GM21528 (cell line): ENCODE measurements around the gene NDUFB11.

Experiments used
- ATAC-seq: cut with Tn5 transposase; IDR thresholded peaks from one replicate; pipeline ENCODE4 v1.9.1; 2021; ENCODE audit warnings: mild to moderate bottlenecking, moderate library complexity; ENCODE audit not compliant: unreplicated experiment, low FRiP score

Gene NDUFB11

GRCh38 chrX:47175588-47175980 lies 31.1 kb upstream of the NDUFB11 start:
- ATAC-seq: no peak

GRCh38 chrX:47174846-47175587 lies 30.5 kb upstream of the NDUFB11 start:
- no peak for ATAC-seq

GRCh38 chrX:47174376-47174775 lies 29.9 kb upstream of the NDUFB11 start:
- no peak for ATAC-seq

- no peak for ATAC-seq
Observed at GRCh38 chrX:47172971-47173792, 28.7 kb upstream of the NDUFB11 start.

- ATAC-seq: no peak
Observed at GRCh38 chrX:47172549-47172948, 28.0 kb upstream of the NDUFB11 start.

- ATAC-seq: no peak
Observed at GRCh38 chrX:47171996-47172395, 27.5 kb upstream of the NDUFB11 start.

- ATAC-seq: no peak
Observed at GRCh38 chrX:47170861-47171692, 26.6 kb upstream of the NDUFB11 start.

- ATAC-seq: no peak
Observed at GRCh38 chrX:47169726-47170515, 25.4 kb upstream of the NDUFB11 start.

- ATAC-seq: no peak
Observed at GRCh38 chrX:47169273-47169672, 24.8 kb upstream of the NDUFB11 start.

GRCh38 chrX:47168495-47169073 lies 24.1 kb upstream of the NDUFB11 start:
- no peak for ATAC-seq

GRCh38 chrX:47166126-47166525 lies 21.6 kb upstream of the NDUFB11 start:
- no peak for ATAC-seq

GRCh38 chrX:47164420-47164819 lies 19.9 kb upstream of the NDUFB11 start:
- no peak for ATAC-seq

- no peak for ATAC-seq
Observed at GRCh38 chrX:47162927-47163583, 18.6 kb upstream of the NDUFB11 start.

- no peak for ATAC-seq
Observed at GRCh38 chrX:47160781-47161180, 16.3 kb upstream of the NDUFB11 start.

GRCh38 chrX:47158781-47159180 lies 14.3 kb upstream of the NDUFB11 start:
- ATAC-seq: no peak

GRCh38 chrX:47158131-47158530 lies 13.6 kb upstream of the NDUFB11 start:
- no peak for ATAC-seq

GRCh38 chrX:47156611-47157520 lies 12.4 kb upstream of the NDUFB11 start:
- no peak for ATAC-seq

- ATAC-seq: no peak
Observed at GRCh38 chrX:47151435-47151834, 6.9 kb upstream of the NDUFB11 start.
